UCSD-AML1 (cell line): ENCODE data around the gene TMF1.

Experiments
- DNase-seq: peaks from one replicate; lab custom pipeline; 2025; ENCODE audit not compliant: unreplicated experiment; lab: John Stamatoyannopoulos, UW

Gene TMF1

DNA sequence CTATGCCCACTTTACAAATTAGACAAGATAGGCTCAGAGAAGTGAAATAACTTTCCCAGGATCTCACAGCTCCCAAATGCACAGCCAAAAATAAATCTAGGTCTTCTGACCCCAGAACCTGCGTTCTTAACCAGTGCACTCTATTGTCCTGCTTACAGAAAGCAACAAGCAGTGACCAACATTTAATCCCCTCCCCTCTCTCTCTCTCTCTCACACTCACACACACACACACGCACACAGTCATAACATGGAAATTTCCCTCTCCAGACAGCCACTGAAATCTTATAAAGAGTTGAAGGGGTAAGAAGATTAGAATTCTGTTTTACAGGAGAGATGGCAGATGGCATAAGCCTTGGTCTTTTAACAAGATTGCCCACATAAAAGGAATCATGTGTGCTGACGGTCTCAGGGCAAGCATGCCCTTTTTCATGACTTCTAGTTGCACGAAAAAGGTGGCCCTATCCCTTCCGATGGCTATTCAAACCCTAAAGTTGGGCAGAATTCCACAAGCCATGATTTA is 68.1 kb downstream of the TMF1 start:
- no peak for DNase-seq

DNA sequence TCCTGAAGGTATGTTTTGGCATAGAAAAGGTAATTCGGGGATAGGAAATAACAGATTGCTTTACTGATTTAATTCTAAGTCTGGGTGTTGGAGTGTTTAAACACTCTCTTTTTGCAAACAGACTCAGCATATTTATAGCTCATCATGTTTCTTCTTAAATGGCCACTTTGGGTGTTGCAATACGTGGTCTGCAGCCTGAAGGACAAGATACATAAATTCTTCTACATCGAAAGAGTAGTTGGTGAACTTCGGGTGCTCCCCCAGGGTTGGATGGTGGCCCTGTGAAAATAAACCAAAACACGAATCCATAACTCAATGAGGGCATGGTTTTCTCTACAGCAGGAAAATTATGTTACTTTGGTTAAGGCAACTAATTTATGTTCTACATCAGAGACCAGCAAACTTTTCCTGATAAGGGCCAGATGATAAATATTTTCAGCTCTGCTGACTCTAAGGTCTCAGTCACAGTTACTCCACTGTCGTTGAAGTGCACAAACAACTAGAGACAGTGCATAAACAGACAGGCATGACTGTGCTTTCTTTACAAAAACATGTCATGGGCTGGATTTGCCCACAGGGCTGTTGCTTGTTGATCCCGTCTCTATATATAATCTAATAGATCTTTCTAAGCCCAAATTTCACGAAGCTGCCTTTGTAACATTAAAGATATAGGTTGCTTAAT is 74.5 kb downstream of the TMF1 start:
- no peak for DNase-seq

DNA sequence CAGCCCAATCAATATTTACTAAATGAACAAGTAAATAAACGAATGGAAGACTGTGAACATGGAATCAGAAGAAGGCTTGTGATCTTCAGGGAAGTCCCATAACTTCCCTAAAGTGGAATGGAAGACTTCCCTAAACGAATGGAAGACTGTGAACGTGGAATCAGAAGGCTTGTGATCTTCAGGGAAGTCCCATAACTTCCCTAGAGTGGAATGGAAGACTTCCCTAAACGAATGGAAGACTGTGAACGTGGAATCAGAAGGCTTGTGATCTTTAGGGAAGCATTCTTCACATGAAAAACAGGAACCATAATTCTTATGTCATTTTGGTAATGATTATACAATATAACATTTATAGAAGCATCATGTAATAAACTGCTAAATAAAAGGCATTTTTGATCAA is 77.4 kb downstream of the TMF1 start:
- no peak for DNase-seq

DNA sequence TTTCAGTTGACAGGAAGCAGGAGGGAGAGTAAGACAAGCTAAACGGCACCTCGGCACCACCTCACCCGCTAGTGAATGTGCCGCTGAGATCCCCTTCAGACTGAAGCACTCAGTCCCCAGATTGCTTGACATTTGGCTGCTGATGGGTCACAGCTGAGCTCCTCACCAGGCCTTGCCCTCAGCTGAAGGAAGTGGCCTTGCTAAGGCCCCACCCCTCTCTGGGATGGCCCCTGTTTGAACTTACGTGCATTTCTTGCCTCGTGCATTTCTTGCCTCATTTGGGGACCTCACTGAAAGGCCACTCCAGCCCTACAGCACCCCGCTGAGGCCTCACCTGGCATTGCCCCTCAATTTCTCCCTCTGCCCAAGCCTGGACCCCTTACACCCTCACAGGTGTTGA is 78.5 kb downstream of the TMF1 start:
- peak; percentile 13 for DNase-seq

DNA sequence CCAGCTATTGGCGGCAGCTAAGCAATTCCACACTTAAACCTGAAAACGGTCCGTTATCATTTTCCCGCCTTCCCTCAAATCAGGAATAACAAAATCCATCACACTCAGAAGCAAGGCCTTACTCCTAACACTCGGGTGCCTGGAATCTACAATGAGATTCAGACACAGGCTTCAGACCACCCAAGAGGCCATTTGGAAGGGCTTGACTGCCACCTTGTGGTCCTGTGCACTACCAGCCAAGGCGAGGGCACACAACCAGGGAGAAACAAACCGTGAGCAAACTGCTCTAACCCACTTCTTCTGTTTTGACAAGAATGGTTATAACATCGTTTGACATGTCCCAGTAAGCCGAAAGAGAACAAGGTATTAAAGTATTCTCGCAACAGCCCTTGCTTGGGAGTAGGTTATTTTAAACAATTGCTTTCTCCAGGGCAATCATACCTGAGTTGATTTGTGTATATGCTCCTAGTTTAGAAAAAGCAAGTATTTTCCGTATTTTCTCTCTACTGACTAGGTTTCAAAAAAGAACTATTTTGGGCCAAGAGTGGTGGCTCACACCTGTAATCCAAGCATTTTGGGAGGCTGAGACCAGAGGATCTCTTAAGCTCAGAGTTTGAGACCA is 79.7 kb downstream of the TMF1 start:
- DNase-seq, result peak; percentile 49
